Measurements from ENCODE around the gene RBX1.
"Not testable (repeated sequence)": the region's sequence is repeated elsewhere in the genome, so short reads cannot be mapped to it uniquely, and the experiment has no call there.

RBX1 gene

DNA sequence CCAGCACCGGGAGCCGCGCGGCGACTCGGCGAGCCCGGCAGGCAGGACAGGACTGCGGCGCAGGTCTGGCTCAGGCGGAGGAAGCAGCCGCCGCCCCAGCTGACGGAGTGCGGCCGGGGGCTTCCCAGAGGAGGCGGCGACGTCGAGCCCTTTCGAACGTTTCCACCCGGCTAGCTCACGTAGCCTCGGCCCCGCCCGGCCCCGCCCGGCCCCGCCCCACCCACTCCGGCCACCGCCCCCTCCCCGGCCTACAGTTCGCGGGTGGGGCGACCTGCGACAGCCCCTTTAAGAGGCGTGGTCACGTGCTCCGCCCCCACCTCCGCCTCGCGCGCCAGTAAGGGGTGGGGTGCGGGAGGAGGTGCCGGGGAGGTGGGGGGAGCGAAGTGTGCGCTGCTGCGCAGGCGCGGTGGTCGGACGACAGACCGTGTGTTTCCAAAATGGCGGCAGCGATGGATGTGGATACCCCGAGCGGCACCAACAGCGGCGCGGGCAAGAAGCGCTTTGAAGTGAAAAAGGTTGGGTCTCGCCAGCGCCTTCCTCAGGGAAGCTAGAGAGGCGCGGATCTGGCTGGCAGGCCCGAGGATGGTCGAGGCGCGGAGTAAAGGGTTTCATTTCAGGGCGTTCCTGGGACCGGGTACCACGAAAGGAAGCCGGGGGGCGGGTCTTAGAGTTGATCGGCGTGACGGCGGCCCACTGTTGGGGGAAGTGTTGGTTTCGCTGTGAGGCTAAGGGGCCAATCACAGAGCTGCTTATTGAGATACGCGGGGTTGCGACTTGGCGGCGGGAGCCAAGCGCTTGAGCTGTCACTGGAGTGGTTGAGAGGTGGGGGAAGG, at the start of gene RBX1:
Gene RBX1 (plus strand): TSS at position 417 of the 833 bp plus-strand sequence. CDS start 21 bp downstream, at position 438.
- no peaks in the 10 kb centered on the region for H3K9me3 ChIP-seq (ENCODE audit: control insufficient read depth in 2 of 2, low read length in 2 of 2)
- H3K27ac ChIP-seq (ENCODE audit: low read depth in 2 of 2, low read length in 2 of 2), result peak within 1 kb of the TSS; percentile 94 to 97
- peaks cover 8 to 10% of the 10 kb centered on the region in 2 donors for H3K4me1 ChIP-seq (ENCODE audit: control insufficient read depth in 2 of 2, insufficient read depth in 2 of 2, low read length in 2 of 2)
- peak within 1 kb of the TSS; percentile 90 to 93 for H3K4me3 ChIP-seq (ENCODE audit: low read length in 2 of 2)
- H3K27me3 ChIP-seq (ENCODE audit: control insufficient read depth in 2 of 2, insufficient read depth in 2 of 2, low read length in 2 of 2), result no peaks in the 10 kb centered on the region
- peak within 1 kb of the TSS; percentile 98 to 99 for H3K9ac ChIP-seq (ENCODE audit: low read depth in 1 of 2, low read length in 2 of 2)
- peaks cover 3 to 6% of the 10 kb centered on the region in 2 donors for H3K36me3 ChIP-seq (ENCODE audit: control insufficient read depth in 2 of 2, insufficient read depth in 2 of 2, low read length in 2 of 2)

- Histone ChIP-seq H3K27me3 (ENCODE audit: control insufficient read depth in 2 of 2, insufficient read depth in 2 of 2, low read length in 2 of 2) (no peaks in the 10 kb centered on the region), H3K36me3 (ENCODE audit: control insufficient read depth in 2 of 2, insufficient read depth in 2 of 2, low read length in 2 of 2) (peaks cover 4% of the 10 kb centered on the region in 2 donors), H3K4me3 (ENCODE audit: low read length in 2 of 2) (no peak overlapping the region)
These were observed 47.1 kb upstream of the RBX1 start for GRCh38 chr22:40904101-40904500.

DNA sequence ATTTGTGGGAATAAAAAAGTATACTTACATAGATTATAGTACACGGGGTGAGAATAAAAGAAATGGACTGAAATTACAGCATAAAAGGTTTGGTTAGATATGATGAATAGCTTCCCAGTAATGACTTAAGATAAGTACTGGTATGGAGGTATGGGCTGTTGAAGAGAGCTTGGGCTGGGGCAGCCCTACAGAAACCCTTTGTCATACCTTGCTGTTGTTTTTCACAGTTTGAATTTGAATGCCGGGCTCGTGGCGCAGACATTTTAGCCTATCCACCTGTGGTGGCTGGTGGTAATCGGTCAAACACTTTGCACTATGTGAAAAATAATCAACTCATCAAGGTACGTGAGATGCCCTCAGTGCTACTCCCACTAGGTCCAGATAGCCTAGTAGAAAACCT, 42.3 kb upstream of the RBX1 start:
- H3K4me3 ChIP-seq (ENCODE audit: low read length in 2 of 2), result no peak overlapping the region
- no peaks in the 10 kb centered on the region for H3K9me3 ChIP-seq (ENCODE audit: control insufficient read depth in 2 of 2, low read length in 2 of 2)
- H3K9ac ChIP-seq (ENCODE audit: low read depth in 1 of 2, low read length in 2 of 2), result no peak overlapping the region
- H3K27ac ChIP-seq (ENCODE audit: low read depth in 2 of 2, low read length in 2 of 2), result no peak overlapping the region
- H3K4me1 ChIP-seq (ENCODE audit: control insufficient read depth in 2 of 2, insufficient read depth in 2 of 2, low read length in 2 of 2), result no peaks in the 10 kb centered on the region
- H3K36me3 ChIP-seq (ENCODE audit: control insufficient read depth in 2 of 2, insufficient read depth in 2 of 2, low read length in 2 of 2), result peaks cover 10 to 11% of the 10 kb centered on the region in 2 donors
- no peaks in the 10 kb centered on the region for H3K27me3 ChIP-seq (ENCODE audit: control insufficient read depth in 2 of 2, insufficient read depth in 2 of 2, low read length in 2 of 2)

More at GRCh38 chr22:40904101-40904500, 47.1 kb upstream of the RBX1 start:
- Histone ChIP-seq H3K27ac (ENCODE audit: low read depth in 2 of 2, low read length in 2 of 2) (no peak overlapping the region), H3K9ac (ENCODE audit: low read depth in 1 of 2, low read length in 2 of 2) (no peak overlapping the region), H3K9me3 (ENCODE audit: control insufficient read depth in 2 of 2, low read length in 2 of 2) (no peaks in the 10 kb centered on the region), H3K4me1 (ENCODE audit: control insufficient read depth in 2 of 2, insufficient read depth in 2 of 2, low read length in 2 of 2) (no peaks in the 10 kb centered on the region)

DNA sequence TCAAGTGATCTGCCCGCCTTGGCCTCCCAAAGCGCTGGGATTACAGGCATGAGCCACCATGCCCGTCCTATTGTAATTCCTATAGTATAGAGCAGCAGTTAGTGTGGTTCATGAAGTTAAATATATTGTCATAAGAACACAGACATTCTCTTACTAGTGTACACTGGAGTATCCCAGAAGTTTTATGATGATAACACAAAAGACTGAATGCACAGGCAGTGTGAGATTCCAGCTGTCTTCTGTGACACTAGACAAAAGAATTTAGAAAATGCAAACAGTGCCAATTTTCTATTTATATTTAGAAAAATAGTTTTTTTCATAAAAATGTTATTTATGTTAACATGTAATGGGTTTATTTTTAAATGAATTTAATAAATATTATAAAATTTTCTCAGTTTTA, 39.4 kb upstream of the RBX1 start:
- peaks cover 14 to 15% of the 10 kb centered on the region in 2 donors for H3K36me3 ChIP-seq (ENCODE audit: control insufficient read depth in 2 of 2, insufficient read depth in 2 of 2, low read length in 2 of 2)

DNA sequence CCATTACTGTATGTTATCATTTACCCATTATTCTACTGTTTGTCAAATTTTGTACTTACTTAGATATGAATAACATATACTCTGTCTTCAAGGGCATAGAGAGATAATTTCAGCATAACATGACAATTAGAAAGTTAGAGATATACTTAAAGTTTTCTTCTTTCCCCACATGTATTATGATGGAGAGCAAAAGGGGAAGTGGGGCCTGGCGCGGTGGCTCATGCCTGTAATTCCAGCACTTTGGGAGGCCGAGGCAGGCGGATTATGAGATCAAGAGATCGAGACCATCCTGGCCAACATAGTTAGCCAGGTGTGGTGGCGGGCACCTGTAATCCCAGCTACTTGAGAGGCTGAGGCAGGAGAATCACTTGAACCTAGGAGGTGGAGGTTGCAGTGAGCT, 38.2 kb upstream of the RBX1 start:
- H3K4me1 ChIP-seq (ENCODE audit: control insufficient read depth in 2 of 2, insufficient read depth in 2 of 2, low read length in 2 of 2); H3K9me3 ChIP-seq (ENCODE audit: control insufficient read depth in 2 of 2, low read length in 2 of 2); H3K27me3 ChIP-seq (ENCODE audit: control insufficient read depth in 2 of 2, insufficient read depth in 2 of 2, low read length in 2 of 2); H3K27ac ChIP-seq (ENCODE audit: low read depth in 2 of 2, low read length in 2 of 2); H3K4me3 ChIP-seq (ENCODE audit: low read length in 2 of 2); H3K9ac ChIP-seq (ENCODE audit: low read depth in 1 of 2, low read length in 2 of 2): not testable (repeated sequence)
- H3K36me3 ChIP-seq (ENCODE audit: control insufficient read depth in 2 of 2, insufficient read depth in 2 of 2, low read length in 2 of 2), result peaks cover 12 to 15% of the 10 kb centered on the region in 2 donors

More for the DNA sequence above, 39.4 kb upstream of the RBX1 start:
- H3K27ac ChIP-seq (ENCODE audit: low read depth in 2 of 2, low read length in 2 of 2), result no peak overlapping the region
- no peaks in the 10 kb centered on the region for H3K9me3 ChIP-seq (ENCODE audit: control insufficient read depth in 2 of 2, low read length in 2 of 2)
- no peak overlapping the region for H3K9ac ChIP-seq (ENCODE audit: low read depth in 1 of 2, low read length in 2 of 2)
- no peak overlapping the region for H3K4me3 ChIP-seq (ENCODE audit: low read length in 2 of 2)
- H3K27me3 ChIP-seq (ENCODE audit: control insufficient read depth in 2 of 2, insufficient read depth in 2 of 2, low read length in 2 of 2), result no peaks in the 10 kb centered on the region
- H3K4me1 ChIP-seq (ENCODE audit: control insufficient read depth in 2 of 2, insufficient read depth in 2 of 2, low read length in 2 of 2), result no peaks in the 10 kb centered on the region

- no peaks in the 10 kb centered on the region for H3K9me3 ChIP-seq (ENCODE audit: control insufficient read depth in 2 of 2, low read length in 2 of 2)
- peaks cover 4 to 14% of the 10 kb centered on the region in 2 donors for H3K36me3 ChIP-seq (ENCODE audit: control insufficient read depth in 2 of 2, insufficient read depth in 2 of 2, low read length in 2 of 2)
- H3K4me3 ChIP-seq (ENCODE audit: low read length in 2 of 2), result no peak overlapping the region
- no peak overlapping the region for H3K27ac ChIP-seq (ENCODE audit: low read depth in 2 of 2, low read length in 2 of 2)
- H3K4me1 ChIP-seq (ENCODE audit: control insufficient read depth in 2 of 2, insufficient read depth in 2 of 2, low read length in 2 of 2), result no peaks in the 10 kb centered on the region
- H3K27me3 ChIP-seq (ENCODE audit: control insufficient read depth in 2 of 2, insufficient read depth in 2 of 2, low read length in 2 of 2), result no peaks in the 10 kb centered on the region
- H3K9ac ChIP-seq (ENCODE audit: low read depth in 1 of 2, low read length in 2 of 2), result no peak overlapping the region
These were observed 31.7 kb upstream of the RBX1 start for GRCh38 chr22:40919446-40919845.

DNA sequence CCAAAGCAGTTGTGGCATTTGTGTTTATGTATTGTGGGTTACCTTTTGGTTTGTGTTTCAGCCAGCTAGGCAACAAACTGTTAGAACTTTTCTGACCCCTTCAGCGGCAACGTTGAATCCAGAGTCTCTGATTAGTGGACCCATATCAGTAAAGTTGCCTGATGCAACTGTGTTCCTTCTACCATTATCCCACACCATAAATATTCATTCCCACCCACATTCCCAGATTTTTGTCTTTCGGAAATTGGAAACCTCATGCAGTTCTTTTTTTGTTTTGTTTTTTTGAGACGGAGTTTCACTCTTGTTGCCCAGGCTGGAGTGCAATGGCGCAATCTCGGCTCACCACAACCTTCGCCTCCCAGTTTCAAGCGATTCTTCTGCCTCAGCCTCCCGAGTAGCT, 30.7 kb upstream of the RBX1 start:
- Histone ChIP-seq H3K27ac (ENCODE audit: low read depth in 2 of 2, low read length in 2 of 2) (no peak overlapping the region), H3K4me1 (ENCODE audit: control insufficient read depth in 2 of 2, insufficient read depth in 2 of 2, low read length in 2 of 2) (no peaks in the 10 kb centered on the region), H3K9me3 (ENCODE audit: control insufficient read depth in 2 of 2, low read length in 2 of 2) (no peaks in the 10 kb centered on the region), H3K27me3 (ENCODE audit: control insufficient read depth in 2 of 2, insufficient read depth in 2 of 2, low read length in 2 of 2) (no peaks in the 10 kb centered on the region), H3K4me3 (ENCODE audit: low read length in 2 of 2) (no peak overlapping the region), H3K9ac (ENCODE audit: low read depth in 1 of 2, low read length in 2 of 2) (no peak overlapping the region), H3K36me3 (ENCODE audit: control insufficient read depth in 2 of 2, insufficient read depth in 2 of 2, low read length in 2 of 2) (peaks cover 7 to 19% of the 10 kb centered on the region in 2 donors)

- Histone ChIP-seq H3K36me3 (ENCODE audit: control insufficient read depth in 2 of 2, insufficient read depth in 2 of 2, low read length in 2 of 2) (peaks cover 15 to 25% of the 10 kb centered on the region in 2 donors), H3K27ac (ENCODE audit: low read depth in 2 of 2, low read length in 2 of 2) (no peak overlapping the region), H3K9me3 (ENCODE audit: control insufficient read depth in 2 of 2, low read length in 2 of 2) (no peaks in the 10 kb centered on the region), H3K4me1 (ENCODE audit: control insufficient read depth in 2 of 2, insufficient read depth in 2 of 2, low read length in 2 of 2) (no peaks in the 10 kb centered on the region), H3K27me3 (ENCODE audit: control insufficient read depth in 2 of 2, insufficient read depth in 2 of 2, low read length in 2 of 2) (no peaks in the 10 kb centered on the region), H3K4me3 (ENCODE audit: low read length in 2 of 2) (peak overlapping the region in 1 of 2 donors; percentile 11), H3K9ac (ENCODE audit: low read depth in 1 of 2, low read length in 2 of 2) (no peak overlapping the region)
These were observed 28.5 kb upstream of the RBX1 start for GRCh38 chr22:40922484-40923303.

GRCh38 chr22:40928657-40929056, 22.5 kb upstream of the RBX1 start:
- Histone ChIP-seq H3K9ac (ENCODE audit: low read depth in 1 of 2, low read length in 2 of 2) (no peak overlapping the region), H3K36me3 (ENCODE audit: control insufficient read depth in 2 of 2, insufficient read depth in 2 of 2, low read length in 2 of 2) (peaks cover 15 to 24% of the 10 kb centered on the region in 2 donors), H3K27me3 (ENCODE audit: control insufficient read depth in 2 of 2, insufficient read depth in 2 of 2, low read length in 2 of 2) (no peaks in the 10 kb centered on the region), H3K9me3 (ENCODE audit: control insufficient read depth in 2 of 2, low read length in 2 of 2) (no peaks in the 10 kb centered on the region), H3K27ac (ENCODE audit: low read depth in 2 of 2, low read length in 2 of 2) (no peak overlapping the region), H3K4me1 (ENCODE audit: control insufficient read depth in 2 of 2, insufficient read depth in 2 of 2, low read length in 2 of 2) (no peaks in the 10 kb centered on the region), H3K4me3 (ENCODE audit: low read length in 2 of 2) (no peak overlapping the region)

GRCh38 chr22:40932396-40932795, 18.8 kb upstream of the RBX1 start:
- Histone ChIP-seq H3K36me3 (ENCODE audit: control insufficient read depth in 2 of 2, insufficient read depth in 2 of 2, low read length in 2 of 2) (peaks cover 0 to 7% of the 10 kb centered on the region in 2 donors), H3K4me1 (ENCODE audit: control insufficient read depth in 2 of 2, insufficient read depth in 2 of 2, low read length in 2 of 2) (no peaks in the 10 kb centered on the region), H3K9ac (ENCODE audit: low read depth in 1 of 2, low read length in 2 of 2) (no peak overlapping the region)

More at GRCh38 chr22:40932396-40932795, 18.8 kb upstream of the RBX1 start:
- Histone ChIP-seq H3K27ac (ENCODE audit: low read depth in 2 of 2, low read length in 2 of 2) (no peak overlapping the region), H3K4me3 (ENCODE audit: low read length in 2 of 2) (no peak overlapping the region), H3K9me3 (ENCODE audit: control insufficient read depth in 2 of 2, low read length in 2 of 2) (no peaks in the 10 kb centered on the region), H3K27me3 (ENCODE audit: control insufficient read depth in 2 of 2, insufficient read depth in 2 of 2, low read length in 2 of 2) (no peaks in the 10 kb centered on the region)

Data from mucosa of rectum (tissue), 2 donors.